Skeletal muscle satellite cell (primary cell): ENCODE data around the gene MYPOP.
A peak's percentile ranks its signal among the peaks of the same experiment; 100 is the strongest.
"Not testable (repeated sequence)": the region's sequence is repeated elsewhere in the genome, so short reads cannot be mapped to it uniquely, and the experiment has no call there.

ENCODE experiments used
- H3K27me3 ChIP-seq: 2 replicates; pipeline ENCODE4 v1.7.0; 2013; ENCODE audit warnings: low read length; ENCODE audit not compliant: control insufficient read depth, insufficient read depth
- H3K36me3 ChIP-seq: 2 replicates; pipeline ENCODE4 v1.7.0; 2013; ENCODE audit warnings: mild to moderate bottlenecking, control low read depth, low read length; ENCODE audit not compliant: insufficient read depth
- H3K4me1 ChIP-seq: 2 replicates; pipeline ENCODE4 v1.7.0; 2013; ENCODE audit warnings: low read length; ENCODE audit not compliant: control insufficient read depth, insufficient read depth
- H3K4me2 ChIP-seq: 2 replicates; pipeline ENCODE4 v1.7.0; 2013; ENCODE audit warnings: mild to moderate bottlenecking, low read length
- H3K4me3 ChIP-seq: 2 replicates; pipeline ENCODE4 v1.7.0; 2013; ENCODE audit warnings: low read length
- H3K9ac ChIP-seq: 2 replicates; pipeline ENCODE4 v1.7.0; 2013; ENCODE audit warnings: mild to moderate bottlenecking, low read depth, low read length, moderate library complexity
- H3K9me3 ChIP-seq: replicated peaks from 2 replicates; pipeline ENCODE4 v1.7.0; 2013; ENCODE audit warnings: mild to moderate bottlenecking, control low read depth, low read length

The MYPOP gene

DNA sequence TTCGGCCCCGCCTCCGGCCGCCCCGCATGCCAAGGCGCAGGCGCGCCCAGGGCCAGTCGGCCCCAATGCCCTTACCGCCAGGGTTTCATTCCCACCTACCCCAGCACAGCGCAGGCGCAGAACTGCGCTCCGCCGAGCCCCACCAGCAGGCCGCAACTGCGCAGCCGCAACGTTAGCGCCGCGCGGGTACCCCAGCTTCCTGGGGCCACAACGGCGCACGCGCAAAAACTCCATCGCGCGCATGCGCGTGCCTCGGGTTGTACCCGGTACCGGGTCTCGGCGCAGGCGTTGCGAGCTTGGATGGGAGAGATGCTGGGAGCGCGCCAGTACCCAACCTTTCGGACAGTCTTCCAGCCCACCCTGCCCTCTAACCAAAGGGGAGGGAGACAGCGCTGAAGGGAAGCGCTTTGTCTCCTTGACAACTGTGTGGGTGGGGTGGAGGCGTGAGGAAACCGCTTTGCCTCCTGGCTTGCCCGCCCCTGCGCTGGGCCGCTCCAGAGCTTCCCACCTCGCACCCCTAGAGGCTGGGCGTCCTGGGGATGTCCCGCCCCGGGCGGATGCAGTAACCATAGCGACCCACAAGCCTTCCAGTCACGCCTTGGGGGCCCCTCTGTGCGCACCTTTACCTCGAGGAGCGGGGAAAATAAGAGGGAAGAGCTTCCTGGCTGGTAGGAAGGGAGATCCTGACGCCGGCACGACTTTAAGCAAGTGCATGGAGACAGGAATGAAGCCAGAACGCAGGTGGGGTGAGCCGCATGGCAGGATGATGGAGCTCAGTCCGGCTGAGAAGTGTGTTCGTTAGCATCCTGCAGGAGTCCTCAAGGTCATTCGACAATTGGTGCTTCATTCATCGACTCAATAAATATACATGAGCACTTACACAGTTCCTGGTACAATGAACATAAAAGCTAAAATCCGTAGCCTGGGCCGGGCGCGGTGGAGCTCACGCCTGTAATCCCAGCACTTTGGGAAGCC is 525 bp upstream of the MYPOP start:
- Histone ChIP-seq H3K36me3 (peaks cover 9% of the 10 kb centered on the region), H3K9ac (peak overlapping the region; percentile 89), H3K4me2 (peak overlapping the region; percentile 96), H3K27me3 (no peaks in the 10 kb centered on the region), H3K4me3 (peak overlapping the region; percentile 96), H3K9me3 (no peaks in the 10 kb centered on the region), H3K4me1 (peaks cover 13% of the 10 kb centered on the region)

DNA sequence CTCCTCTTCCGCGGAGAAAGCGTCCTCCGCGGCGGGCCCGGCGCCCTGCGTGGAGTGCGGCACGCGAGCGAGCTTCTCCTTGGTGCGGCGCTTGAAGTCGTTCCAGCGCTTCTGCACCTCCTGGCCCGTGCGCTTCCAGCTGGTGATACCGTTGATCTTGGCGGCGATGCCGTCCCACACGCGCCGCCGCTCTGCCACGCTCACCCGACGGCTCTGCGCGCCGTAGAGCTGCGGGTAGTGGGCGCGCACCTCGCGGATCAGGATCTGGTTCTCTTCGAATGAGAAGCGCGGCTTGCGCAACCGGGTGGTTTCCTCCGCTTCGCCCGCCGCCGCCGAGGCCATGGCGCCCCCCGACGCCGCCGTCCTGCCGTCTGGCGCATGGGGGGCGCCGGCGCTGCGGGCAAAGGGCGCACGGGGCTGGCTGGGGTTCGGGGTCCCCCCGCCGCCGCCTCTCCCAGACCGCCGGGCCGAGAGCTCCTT is 941 bp downstream of the MYPOP start:
- Histone ChIP-seq H3K9ac (no peak overlapping the region), H3K27me3 (no peaks in the 10 kb centered on the region), H3K36me3 (peaks cover 9% of the 10 kb centered on the region), H3K4me3 (peak overlapping the region; percentile 96), H3K9me3 (no peaks in the 10 kb centered on the region), H3K4me1 (peaks cover 13% of the 10 kb centered on the region), H3K4me2 (peak overlapping the region; percentile 96)

- peak overlapping the region; percentile 96 for H3K4me3 ChIP-seq
Measured at GRCh38 chr19:45900738-45901431, 1.5 kb downstream of the MYPOP start.

GRCh38 chr19:45899919-45900589 is 2.4 kb downstream of the MYPOP start:
- Histone ChIP-seq H3K9ac (no peak overlapping the region), H3K4me2 (no peak overlapping the region), H3K36me3 (peaks cover 14% of the 10 kb centered on the region), H3K9me3 (no peaks in the 10 kb centered on the region), H3K27me3 (no peaks in the 10 kb centered on the region), H3K4me1 (peaks cover 13% of the 10 kb centered on the region), H3K4me3 (no peak overlapping the region)

More at GRCh38 chr19:45900738-45901431, 1.5 kb downstream of the MYPOP start:
- peak overlapping the region; percentile 96 for H3K4me2 ChIP-seq
- no peak overlapping the region for H3K9ac ChIP-seq
- no peaks in the 10 kb centered on the region for H3K9me3 ChIP-seq
- peaks cover 13% of the 10 kb centered on the region for H3K4me1 ChIP-seq
- no peaks in the 10 kb centered on the region for H3K27me3 ChIP-seq
- peaks cover 9% of the 10 kb centered on the region for H3K36me3 ChIP-seq

DNA sequence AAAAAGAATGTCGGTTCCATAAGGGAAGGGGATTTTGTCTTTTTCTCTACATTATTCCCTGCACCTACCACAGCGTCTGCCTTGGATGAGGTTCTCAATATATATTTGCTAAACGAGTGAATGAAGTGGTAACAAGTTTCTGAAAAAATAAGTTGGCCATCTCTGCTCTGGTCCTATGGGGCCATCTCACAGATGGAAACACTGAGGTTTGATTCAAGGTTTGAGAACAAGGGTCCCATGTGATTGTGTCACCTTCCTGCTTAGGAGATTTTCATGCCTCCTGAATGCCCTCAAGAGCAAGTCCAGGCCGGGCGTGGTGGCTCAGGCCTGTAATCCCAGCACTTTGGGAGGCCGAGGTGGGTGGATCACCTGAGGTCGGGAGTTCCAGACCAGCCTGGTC is 3.2 kb downstream of the MYPOP start:
- H3K9me3 ChIP-seq: no peaks in the 10 kb centered on the region
- no peaks in the 10 kb centered on the region for H3K27me3 ChIP-seq
- no peak overlapping the region for H3K4me2 ChIP-seq
- H3K9ac ChIP-seq: no peak overlapping the region
- H3K4me1 ChIP-seq: peaks cover 13% of the 10 kb centered on the region
- H3K36me3 ChIP-seq: peaks cover 14% of the 10 kb centered on the region
- no peak overlapping the region for H3K4me3 ChIP-seq

DNA sequence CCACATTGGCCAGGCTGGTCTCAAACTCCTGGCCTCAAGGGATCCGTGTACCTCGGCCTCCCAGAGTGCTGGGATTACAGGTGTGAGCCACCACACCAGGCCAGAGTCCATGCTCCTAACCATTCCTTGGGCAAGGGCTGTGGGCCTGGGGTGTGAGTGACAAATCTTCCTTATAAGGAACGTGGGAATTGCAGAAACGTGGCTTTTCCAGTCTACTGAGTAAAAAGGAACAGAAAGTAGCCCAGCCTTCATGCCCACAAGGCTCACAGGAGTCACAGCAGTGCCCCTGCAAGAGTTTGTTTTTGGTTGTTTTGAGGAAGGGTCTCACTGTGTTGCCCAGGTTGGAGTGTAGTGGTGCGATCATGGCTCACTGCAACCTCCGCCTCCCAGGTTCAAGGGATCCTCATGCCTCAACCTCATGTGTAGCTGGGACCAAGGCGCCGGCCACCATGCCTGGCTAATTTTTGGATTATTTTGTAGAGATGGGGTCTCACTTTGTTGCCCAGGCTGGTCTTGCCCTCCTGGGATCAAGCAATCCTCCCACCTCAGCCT is 5.1 kb downstream of the MYPOP start:
- H3K4me3 ChIP-seq: no peak overlapping the region
- no peaks in the 10 kb centered on the region for H3K9me3 ChIP-seq
- H3K36me3 ChIP-seq: peaks cover 14% of the 10 kb centered on the region

GRCh38 chr19:45895983-45896599 is 6.3 kb downstream of the MYPOP start:
- not testable (repeated sequence) for H3K4me1 ChIP-seq, H3K27me3 ChIP-seq, H3K4me3 ChIP-seq, H3K9ac ChIP-seq, H3K9me3 ChIP-seq, H3K4me2 ChIP-seq
- H3K36me3 ChIP-seq: peaks cover 14% of the 10 kb centered on the region

More for the DNA sequence above, 5.1 kb downstream of the MYPOP start:
- H3K4me1 ChIP-seq: peaks cover 7% of the 10 kb centered on the region
- no peak overlapping the region for H3K4me2 ChIP-seq
- no peaks in the 10 kb centered on the region for H3K27me3 ChIP-seq
- no peak overlapping the region for H3K9ac ChIP-seq

- Histone ChIP-seq H3K27me3 (no peaks in the 10 kb centered on the region), H3K9ac (no peak overlapping the region), H3K9me3 (no peaks in the 10 kb centered on the region), H3K4me3 (no peak overlapping the region), H3K4me2 (no peak overlapping the region), H3K4me1 (no peaks in the 10 kb centered on the region), H3K36me3 (peaks cover 14% of the 10 kb centered on the region)
Measured at GRCh38 chr19:45895519-45895972, 6.9 kb downstream of the MYPOP start.

GRCh38 chr19:45890877-45891276 is 11.5 kb downstream of the MYPOP start:
- H3K4me2 ChIP-seq: no peak overlapping the region
- H3K27me3 ChIP-seq: no peaks in the 10 kb centered on the region
- H3K36me3 ChIP-seq: peaks cover 5% of the 10 kb centered on the region
- H3K4me3 ChIP-seq: no peak overlapping the region
- peaks cover 9% of the 10 kb centered on the region for H3K4me1 ChIP-seq
- no peak overlapping the region for H3K9ac ChIP-seq
- H3K9me3 ChIP-seq: no peaks in the 10 kb centered on the region

- peaks cover 17% of the 10 kb centered on the region for H3K4me1 ChIP-seq
- no peaks in the 10 kb centered on the region for H3K27me3 ChIP-seq
- H3K36me3 ChIP-seq: peaks cover under 1% of the 10 kb centered on the region
- H3K4me2 ChIP-seq: no peak overlapping the region
- H3K9ac ChIP-seq: no peak overlapping the region
- H3K9me3 ChIP-seq: no peaks in the 10 kb centered on the region
- no peak overlapping the region for H3K4me3 ChIP-seq
Measured at GRCh38 chr19:45889210-45889885, 13.1 kb downstream of the MYPOP start.
